ENCODE results near the gene LBX2.

The LBX2 gene

DNA sequence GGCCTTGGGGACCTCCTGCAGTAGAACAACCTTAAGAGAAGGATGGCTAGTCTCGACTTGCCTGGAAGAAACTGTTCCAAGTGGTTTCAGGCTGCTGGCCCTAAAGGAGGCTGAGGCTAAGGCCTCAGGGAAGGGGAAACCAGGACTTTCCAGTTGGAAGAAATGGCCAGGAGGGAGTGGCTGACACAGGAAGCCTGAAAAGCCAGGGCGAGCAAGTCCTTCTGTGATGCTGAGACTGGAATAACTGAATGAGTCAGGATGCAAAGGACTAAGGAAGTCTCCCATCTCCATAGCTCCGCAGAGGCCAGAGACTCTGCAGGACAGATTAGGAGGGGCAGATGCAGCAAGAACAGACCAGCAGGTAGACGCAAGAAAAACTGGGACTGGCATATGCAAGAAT, 37.7 kb upstream of the LBX2 start:
- FAIRE-seq (no peak), DNase-seq (ENCODE audit: insufficient read length, low spot score) (no peak)
- TF ChIP-seq, protein P1, sequence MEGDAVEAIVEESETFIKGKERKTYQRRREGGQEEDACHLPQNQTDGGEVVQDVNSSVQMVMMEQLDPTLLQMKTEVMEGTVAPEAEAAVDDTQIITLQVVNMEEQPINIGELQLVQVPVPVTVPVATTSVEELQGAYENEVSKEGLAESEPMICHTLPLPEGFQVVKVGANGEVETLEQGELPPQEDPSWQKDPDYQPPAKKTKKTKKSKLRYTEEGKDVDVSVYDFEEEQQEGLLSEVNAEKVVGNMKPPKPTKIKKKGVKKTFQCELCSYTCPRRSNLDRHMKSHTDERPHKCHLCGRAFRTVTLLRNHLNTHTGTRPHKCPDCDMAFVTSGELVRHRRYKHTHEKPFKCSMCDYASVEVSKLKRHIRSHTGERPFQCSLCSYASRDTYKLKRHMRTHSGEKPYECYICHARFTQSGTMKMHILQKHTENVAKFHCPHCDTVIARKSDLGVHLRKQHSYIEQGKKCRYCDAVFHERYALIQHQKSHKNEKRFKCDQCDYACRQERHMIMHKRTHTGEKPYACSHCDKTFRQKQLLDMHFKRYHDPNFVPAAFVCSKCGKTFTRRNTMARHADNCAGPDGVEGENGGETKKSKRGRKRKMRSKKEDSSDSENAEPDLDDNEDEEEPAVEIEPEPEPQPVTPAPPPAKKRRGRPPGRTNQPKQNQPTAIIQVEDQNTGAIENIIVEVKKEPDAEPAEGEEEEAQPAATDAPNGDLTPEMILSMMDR (IDR thresholded peaks at IDR 0.05; ENCODE audit: insufficient read depth, missing control alignments) = no peak

- TF ChIP-seq, protein P1 (IDR thresholded peaks at IDR 0.05; ENCODE audit: insufficient read depth, missing control alignments) = no peak
- DNase-seq (ENCODE audit: insufficient read length, low spot score) = no peak
- FAIRE-seq = no peak
Observed at GRCh38 chr2:74536166-74536950, 37.0 kb upstream of the LBX2 start.

DNA sequence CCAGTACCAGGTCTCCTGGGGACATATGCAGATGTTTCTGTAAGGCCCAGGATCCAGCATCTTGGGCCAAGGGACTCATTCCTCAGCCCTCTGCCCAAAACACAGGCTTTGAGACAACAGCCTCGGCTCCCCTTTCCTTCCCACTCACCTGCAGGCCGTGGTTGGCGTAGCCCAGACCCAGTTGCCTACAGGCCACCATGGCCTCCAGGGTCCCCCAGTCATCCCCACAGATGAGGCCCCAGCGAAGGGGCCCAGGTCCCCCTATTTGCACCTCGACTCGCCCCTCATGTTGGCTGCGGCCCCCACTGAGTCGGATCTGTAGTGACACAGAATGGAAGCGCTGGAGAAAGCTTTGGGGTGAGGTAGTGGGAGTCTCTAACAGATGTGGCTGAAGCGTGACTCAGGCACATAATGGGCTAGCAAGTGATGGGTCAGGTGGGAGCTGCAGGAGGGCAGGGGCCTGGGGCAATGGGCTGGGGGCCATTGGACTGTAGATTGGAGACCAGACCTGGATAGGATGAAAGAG, 36.1 kb upstream of the LBX2 start:
- FAIRE-seq (no peak), DNase-seq (ENCODE audit: insufficient read length, low spot score) (no peak)
- TF ChIP-seq, protein P1 (IDR thresholded peaks at IDR 0.05; ENCODE audit: insufficient read depth, missing control alignments) = no peak

GRCh38 chr2:74534411-74534810, 35.0 kb upstream of the LBX2 start:
- TF ChIP-seq, protein P1 (IDR thresholded peaks at IDR 0.05; ENCODE audit: insufficient read depth, missing control alignments) = no peak
- FAIRE-seq = no peak
- DNase-seq (ENCODE audit: insufficient read length, low spot score) = no peak

DNA sequence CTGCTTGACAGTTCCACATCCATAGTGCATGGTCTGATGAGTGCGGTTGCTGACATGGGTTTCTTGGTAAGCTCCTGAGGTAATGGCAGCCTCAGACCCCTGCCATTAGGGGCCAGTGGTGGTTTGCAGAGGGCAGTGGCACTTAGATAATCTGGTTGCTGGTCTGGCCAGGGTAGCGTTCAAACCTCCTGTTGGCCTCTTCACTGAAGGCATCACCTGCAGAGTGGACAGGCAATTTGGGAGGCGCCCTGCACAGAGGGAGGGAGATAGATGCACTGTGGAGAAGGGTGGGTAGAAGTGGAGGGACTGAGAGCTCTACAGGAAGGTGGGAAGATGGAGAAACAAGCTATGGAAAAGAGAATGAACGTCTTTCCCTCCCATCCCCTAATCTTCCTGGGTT, 34.1 kb upstream of the LBX2 start:
- DNase-seq (ENCODE audit: insufficient read length, low spot score) (no peak), FAIRE-seq (no peak)
- TF ChIP-seq, protein P1 (IDR thresholded peaks at IDR 0.05; ENCODE audit: insufficient read depth, missing control alignments) = no peak

GRCh38 chr2:74532222-74532621, 32.8 kb upstream of the LBX2 start:
- TF ChIP-seq, protein P1 (IDR thresholded peaks at IDR 0.05; ENCODE audit: insufficient read depth, missing control alignments) = peak; percentile 61
- DNase-seq (ENCODE audit: insufficient read length, low spot score) (no peak), FAIRE-seq (no peak)

DNA sequence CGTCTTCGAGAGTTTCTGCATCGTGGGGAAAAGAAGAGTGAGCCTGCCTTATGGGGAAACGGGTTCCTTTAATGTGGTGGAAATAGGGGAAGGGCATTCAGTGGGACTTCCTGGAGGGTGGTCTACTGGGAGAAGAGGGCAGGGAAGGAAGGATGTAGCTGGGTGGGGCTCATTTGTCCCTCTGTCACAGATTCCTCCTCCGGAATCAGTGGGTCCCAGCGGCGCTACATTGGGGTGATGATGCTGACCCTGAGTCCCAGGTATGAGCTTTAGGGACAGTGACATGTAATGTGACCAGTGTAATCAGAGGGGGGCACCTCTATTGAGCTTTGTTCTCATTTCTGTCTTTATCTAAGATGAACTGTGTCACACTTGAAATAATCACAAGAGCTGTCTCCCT, 32.3 kb upstream of the LBX2 start:
- TF ChIP-seq, protein P1 (IDR thresholded peaks at IDR 0.05; ENCODE audit: insufficient read depth, missing control alignments) = no peak
- DNase-seq (ENCODE audit: insufficient read length, low spot score) (no peak), FAIRE-seq (no peak)
